Erythroblast (primary cell): ENCODE measurements around the gene OSGEP.

ENCODE experiments used
- GATA1 ChIP-seq: IDR thresholded peaks from 2 replicates; pipeline ENCODE4 v1.6.1; 2011; ENCODE audit warnings: low read depth, mild to moderate bottlenecking, control low read depth, low read length, moderate library complexity
- POLR2A ChIP-seq: IDR thresholded peaks from 2 replicates; pipeline ENCODE4 v1.6.1; 2011; ENCODE audit warnings: mild to moderate bottlenecking, low read length

DNA sequence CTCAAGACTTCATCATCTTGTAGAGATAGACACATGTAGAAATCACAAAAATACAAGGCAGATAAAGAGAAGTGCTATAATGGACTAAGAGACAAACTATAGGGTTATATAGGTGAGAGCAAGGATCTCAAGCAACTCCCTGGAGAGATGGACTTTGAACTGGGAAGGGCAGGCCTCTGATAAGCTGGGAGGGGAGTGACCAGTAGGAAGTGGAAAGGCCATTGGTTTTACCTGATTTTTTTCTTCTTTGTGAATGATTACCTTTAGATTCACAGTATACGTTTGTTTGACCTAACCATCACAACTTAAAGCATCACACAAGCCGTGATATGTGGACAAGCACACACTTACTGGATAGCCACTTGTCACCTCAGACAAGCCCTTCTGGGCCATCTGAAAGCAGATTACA is 36.1 kb downstream of the OSGEP start:
- TF ChIP-seq POLR2A = no peak
- TF ChIP-seq GATA1 = no peak
